ENCODE results near the gene C9orf152. TPM values are rescaled to one million over a fixed set of nuclear protein-coding genes. Genes with fewer than 3 reads are reported as not detected.

C9orf152 gene
- total RNA-seq, 2 donors from 2014 or later, result not detected

DNA sequence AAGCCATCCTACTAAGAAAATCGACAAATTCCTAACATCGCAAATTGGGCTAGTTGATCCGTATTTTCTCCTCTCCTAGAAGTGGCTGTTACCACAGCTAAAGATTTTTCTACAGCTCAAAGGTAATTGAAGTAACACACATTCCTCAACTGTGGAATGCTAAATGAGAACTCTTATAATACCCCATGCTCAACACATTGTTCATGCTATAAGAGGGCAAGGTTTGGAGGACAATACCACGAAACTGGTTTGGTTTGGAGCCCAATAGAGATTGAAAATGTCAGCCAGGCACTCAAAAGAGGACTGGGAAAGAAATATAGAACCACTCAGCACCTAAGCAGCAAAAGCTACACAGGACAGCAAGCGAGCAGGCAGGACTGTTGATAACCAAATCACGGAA lies 38.3 kb upstream of the C9orf152 start:
- Histone ChIP-seq H3K4me3 (no peak overlapping the region), H3K36me3 (peaks cover 53% of the 10 kb centered on the region), H3K4me1 (no peaks in the 10 kb centered on the region), H3K27ac (no peak overlapping the region), H3K27me3 (no peaks in the 10 kb centered on the region), H3K9me3 (no peaks in the 10 kb centered on the region)
- DNase-seq (ENCODE audit: low spot score), result no peak
- TF ChIP-seq, protein P1, sequence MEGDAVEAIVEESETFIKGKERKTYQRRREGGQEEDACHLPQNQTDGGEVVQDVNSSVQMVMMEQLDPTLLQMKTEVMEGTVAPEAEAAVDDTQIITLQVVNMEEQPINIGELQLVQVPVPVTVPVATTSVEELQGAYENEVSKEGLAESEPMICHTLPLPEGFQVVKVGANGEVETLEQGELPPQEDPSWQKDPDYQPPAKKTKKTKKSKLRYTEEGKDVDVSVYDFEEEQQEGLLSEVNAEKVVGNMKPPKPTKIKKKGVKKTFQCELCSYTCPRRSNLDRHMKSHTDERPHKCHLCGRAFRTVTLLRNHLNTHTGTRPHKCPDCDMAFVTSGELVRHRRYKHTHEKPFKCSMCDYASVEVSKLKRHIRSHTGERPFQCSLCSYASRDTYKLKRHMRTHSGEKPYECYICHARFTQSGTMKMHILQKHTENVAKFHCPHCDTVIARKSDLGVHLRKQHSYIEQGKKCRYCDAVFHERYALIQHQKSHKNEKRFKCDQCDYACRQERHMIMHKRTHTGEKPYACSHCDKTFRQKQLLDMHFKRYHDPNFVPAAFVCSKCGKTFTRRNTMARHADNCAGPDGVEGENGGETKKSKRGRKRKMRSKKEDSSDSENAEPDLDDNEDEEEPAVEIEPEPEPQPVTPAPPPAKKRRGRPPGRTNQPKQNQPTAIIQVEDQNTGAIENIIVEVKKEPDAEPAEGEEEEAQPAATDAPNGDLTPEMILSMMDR (IDR thresholded peaks at IDR 0.05), result no peak

DNA sequence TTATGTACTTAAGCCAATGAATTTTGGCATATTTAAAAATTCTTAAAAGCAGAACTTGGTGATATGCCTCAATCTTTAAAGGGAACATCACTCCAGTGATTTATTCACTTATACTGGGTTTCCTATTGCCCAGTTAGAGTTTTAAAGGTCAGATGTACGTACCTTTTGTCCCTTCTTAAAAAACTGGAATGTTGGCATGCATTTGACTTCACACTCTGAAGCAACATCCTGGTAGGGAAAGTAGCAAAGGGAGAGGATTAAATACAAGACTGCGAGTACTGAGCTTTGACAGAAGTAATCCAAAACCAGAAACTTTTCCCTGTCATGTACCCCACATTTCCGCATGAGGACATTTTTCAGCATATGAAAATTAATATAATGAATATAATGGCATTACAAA lies 36.7 kb upstream of the C9orf152 start:
- no peak for DNase-seq (ENCODE audit: low spot score)
- TF ChIP-seq, protein P1 (IDR thresholded peaks at IDR 0.05), result no peak
- H3K4me1 ChIP-seq, result no peaks in the 10 kb centered on the region
- no peaks in the 10 kb centered on the region for H3K9me3 ChIP-seq
- H3K27ac ChIP-seq, result no peak overlapping the region
- peaks cover 47% of the 10 kb centered on the region for H3K36me3 ChIP-seq
- no peak overlapping the region for H3K4me3 ChIP-seq
- H3K27me3 ChIP-seq, result no peaks in the 10 kb centered on the region

DNA sequence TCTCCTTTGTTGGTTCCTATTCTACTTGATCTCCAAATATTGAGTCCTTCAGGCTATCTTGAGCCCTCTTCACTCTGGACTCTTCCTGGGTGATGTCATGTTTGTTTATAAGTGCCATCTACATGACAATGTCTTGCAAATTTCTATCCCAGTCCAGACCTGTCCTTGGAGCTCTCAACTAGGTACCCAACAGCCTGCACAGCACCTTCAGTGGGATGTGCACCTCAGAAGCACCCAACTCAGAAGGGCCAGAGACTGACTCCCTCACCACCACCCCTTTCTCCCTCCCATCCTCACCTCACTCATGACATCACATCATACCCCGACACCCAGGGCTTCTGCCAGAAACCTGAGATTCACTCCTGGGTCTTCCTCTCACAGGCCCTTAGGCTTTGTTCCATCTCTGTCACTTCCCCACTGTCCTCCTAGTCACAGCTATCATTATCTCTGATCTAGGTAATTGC lies 33.9 kb upstream of the C9orf152 start:
- Histone ChIP-seq H3K27ac (no peak overlapping the region), H3K36me3 (peaks cover 27% of the 10 kb centered on the region), H3K4me3 (no peak overlapping the region), H3K9me3 (no peaks in the 10 kb centered on the region), H3K4me1 (no peaks in the 10 kb centered on the region), H3K27me3 (no peaks in the 10 kb centered on the region)
- TF ChIP-seq, protein P1 (IDR thresholded peaks at IDR 0.05), result no peak
- no peak for DNase-seq (ENCODE audit: low spot score)

DNA sequence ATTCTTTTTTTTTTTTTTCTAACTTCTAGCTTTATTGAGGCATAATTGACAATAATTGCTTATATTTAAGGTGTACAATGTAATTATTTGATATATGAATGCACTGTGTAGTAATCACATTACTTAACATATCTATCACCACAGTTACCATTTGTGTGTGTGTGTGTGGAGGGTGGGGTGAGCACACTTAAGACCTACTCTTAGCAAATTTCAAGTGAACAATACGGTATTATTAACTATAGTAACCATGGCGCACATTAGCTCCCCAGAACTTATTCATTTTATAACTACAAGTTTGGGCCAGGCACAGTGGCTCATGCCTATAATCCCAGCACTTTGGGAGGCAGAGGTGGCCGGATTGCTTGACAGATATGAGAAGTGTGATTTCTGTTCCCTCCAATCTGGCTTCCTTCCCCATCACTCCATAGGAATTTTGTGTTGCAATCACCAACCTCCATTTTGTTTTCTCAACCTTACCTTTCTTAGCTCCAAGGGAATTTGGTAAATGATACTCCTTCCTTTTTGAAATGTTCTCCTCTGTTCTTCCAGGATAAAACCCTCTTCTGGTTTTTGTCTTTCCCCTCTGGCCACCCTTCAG lies 33.4 kb upstream of the C9orf152 start:
- Histone ChIP-seq H3K4me3 (no peak overlapping the region), H3K4me1 (no peaks in the 10 kb centered on the region), H3K27ac (no peak overlapping the region), H3K27me3 (no peaks in the 10 kb centered on the region), H3K36me3 (peaks cover 23% of the 10 kb centered on the region), H3K9me3 (no peaks in the 10 kb centered on the region)
- DNase-seq (ENCODE audit: low spot score), result no peak
- TF ChIP-seq, protein P1 (IDR thresholded peaks at IDR 0.05), result no peak

DNA sequence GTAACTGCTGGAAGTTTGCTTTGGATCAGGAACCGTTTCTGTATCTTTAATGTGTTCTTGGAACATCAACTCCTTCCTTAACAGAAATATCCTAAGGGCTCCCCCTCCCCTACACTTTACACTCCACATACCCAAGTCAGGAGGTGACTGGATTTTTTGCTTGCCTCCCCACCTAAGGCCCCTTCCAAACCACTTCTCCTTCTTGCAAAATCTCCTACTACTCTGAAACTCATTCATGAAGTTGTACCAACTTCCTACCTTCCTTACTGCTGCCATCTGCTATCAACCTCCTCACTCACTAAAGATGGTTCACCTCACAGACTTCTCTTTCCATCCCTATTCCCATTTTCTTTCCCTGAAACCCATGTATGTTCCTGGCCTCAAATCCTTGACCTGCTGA lies 32.2 kb upstream of the C9orf152 start:
- no peak for DNase-seq (ENCODE audit: low spot score)
- Histone ChIP-seq H3K27me3 (no peaks in the 10 kb centered on the region), H3K4me1 (no peaks in the 10 kb centered on the region), H3K9me3 (no peaks in the 10 kb centered on the region), H3K4me3 (no peak overlapping the region), H3K36me3 (peaks cover 19% of the 10 kb centered on the region), H3K27ac (no peak overlapping the region)
- TF ChIP-seq, protein P1 (IDR thresholded peaks at IDR 0.05), result no peak

DNA sequence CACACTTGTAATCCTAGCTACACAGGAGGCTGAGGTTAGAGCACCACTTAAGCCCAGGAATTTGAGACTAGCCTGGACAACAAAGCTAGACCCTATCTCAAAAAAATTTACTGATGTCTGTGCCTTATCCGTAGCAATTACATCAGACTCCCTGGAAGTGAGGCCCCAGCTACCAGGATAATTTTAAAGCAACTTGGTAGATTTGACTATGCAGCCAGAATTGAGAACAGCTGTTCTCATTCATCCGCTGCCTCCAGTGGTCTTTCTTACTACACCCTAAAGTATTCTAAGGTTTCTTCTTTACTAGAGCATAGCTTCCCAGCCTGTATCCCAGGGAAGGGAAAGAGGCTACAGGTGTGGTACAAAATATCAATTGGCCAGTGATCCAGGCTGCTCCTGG lies 20.4 kb upstream of the C9orf152 start:
- H3K4me3 ChIP-seq, result no peak overlapping the region
- H3K9me3 ChIP-seq, result no peaks in the 10 kb centered on the region
- no peaks in the 10 kb centered on the region for H3K36me3 ChIP-seq
- H3K27ac ChIP-seq, result no peak overlapping the region
- H3K27me3 ChIP-seq, result no peaks in the 10 kb centered on the region
- TF ChIP-seq, protein P1 (IDR thresholded peaks at IDR 0.05), result no peak
- DNase-seq (ENCODE audit: low spot score), result no peak
- H3K4me1 ChIP-seq, result no peaks in the 10 kb centered on the region
